Kidney (tissue), 14 donors: ENCODE data around the gene PPP2R2C. TPM values are rescaled to one million over a fixed set of nuclear protein-coding genes. Genes with fewer than 3 reads are reported as not detected.
A peak's percentile ranks its signal among the peaks of the same experiment; 100 is the strongest.

ENCODE experiments used
- DNase-seq, 5 donors: peaks; one replicate each; pipeline ENCODE4 v3.0.0-alpha.2; 2013 to 2020
- FAIRE-seq: peaks from 2 replicates; lab custom pipeline; 2012; peaks lifted over from hg19 to GRCh38; lab: Jason Lieb, UNC
- H3K27ac ChIP-seq, 2 donors: one replicate each; pipeline ENCODE4 v1.7.0; 2013; ENCODE audit warnings: low read depth in 2 of 2, low read length in 2 of 2, inconsistent platforms in 1 of 2
- H3K27me3 ChIP-seq: one replicate; pipeline ENCODE4 v1.7.1; 2013; ENCODE audit warnings: low read length, inconsistent platforms; ENCODE audit not compliant: control insufficient read depth, insufficient read depth
- H3K36me3 ChIP-seq, 3 donors: one replicate each; pipeline versions ENCODE4 v1.7.0 to v1.7.1; 2013; ENCODE audit warnings: low read length in 3 of 3, control low read depth in 1 of 3, inconsistent platforms in 1 of 3; ENCODE audit not compliant: insufficient read depth in 3 of 3, control insufficient read depth in 2 of 3
- H3K4me1 ChIP-seq, 3 donors: one replicate each; pipeline versions ENCODE4 v1.7.0 to v1.7.1; 2013; ENCODE audit warnings: low read length in 3 of 3, inconsistent platforms in 1 of 3, low read depth in 1 of 3; ENCODE audit not compliant: control insufficient read depth in 2 of 3, insufficient read depth in 2 of 3
- H3K4me3 ChIP-seq, 3 donors: one replicate each; pipeline versions ENCODE4 v1.7.0 to v1.8.1; 2013; ENCODE audit warnings: low read length in 3 of 3, control low read depth in 1 of 3, inconsistent platforms in 1 of 3
- H3K9ac ChIP-seq, 3 donors: one replicate each; pipeline versions ENCODE4 v1.7.0 to v1.7.1; 2013; ENCODE audit warnings: low read length in 3 of 3, control low read depth in 1 of 3, inconsistent platforms in 1 of 3
- H3K9me3 ChIP-seq, 3 donors: one replicate each; pipeline versions ENCODE4 v1.7.0 to v1.7.1; 2013; ENCODE audit warnings: low read length in 3 of 3, control low read depth in 1 of 3, inconsistent platforms in 1 of 3; ENCODE audit not compliant: control insufficient read depth in 2 of 3, insufficient read depth in 1 of 3
- CTCF ChIP-seq: IDR thresholded peaks from 3 replicates; pipeline ENCODE4 v1.5.1; 2012; ENCODE audit warnings: mild to moderate bottlenecking, moderate library complexity, borderline replicate concordance; ENCODE audit not compliant: insufficient read depth; ENCODE audit errors: extremely low read depth
- intact Hi-C: fragments of 100-400 bp; cut with DNase I; formaldehyde crosslinking; loops from one replicate; pipeline ENCODE4 v1.11.1; 2022
- polyA plus RNA-seq: library from polyadenylated mRNA; stranded (reverse); fragments of 350-450 nt; fragmentation: Illumina TruSeq; extraction: RNeasy Lipid Tissue Mini Kit (QIAGEN cat#74804); gene quantifications from one replicate; pipeline ENCODE4 v1.2.3, GENCODE V29; 2014; ENCODE audit warnings: low read depth, low replicate concordance; ENCODE audit not compliant: insufficient read depth
- total RNA-seq: library from RNA; stranded (reverse); fragmentation: NEBNext Ultra II Directional; extraction: Animal tissue kit (Norgen Biotek cat#: 25700); gene quantifications from one replicate; pipeline ENCODE4 v1.2.1, GENCODE V29; 2021
- donor health status: control.
- donor health status: control.
- donor health status: control.
- donor health status: control.
- donor health status: control.
- donor health status: DM: yes; HTN: yes; CAD: no.
- donor health status: Normal renal cell carcinoma (clear cell type).

Gene PPP2R2C
- total and polyA plus RNA-seq, 2 donors from 2014 or later: 0.39 to 0.82 TPM

GRCh38 chr4:6316461-6317003 lies 155.9 kb downstream of the PPP2R2C start:
- Histone ChIP-seq H3K27me3 (no peaks in the 10 kb centered on the region), H3K4me1 (no peaks in the 10 kb centered on the region), H3K4me3 (no peak overlapping the region), H3K27ac (no peak overlapping the region), H3K9me3 (peaks cover 0 to 5% (median 0%) of the 10 kb centered on the region in 3 donors), H3K36me3 (no peaks in the 10 kb centered on the region), H3K9ac (no peak overlapping the region)
- no peak for DNase-seq
- intact Hi-C loops: no loop called here
- no peak for TF ChIP-seq CTCF
- no peak for FAIRE-seq

GRCh38 chr4:6313216-6313615 lies 159.2 kb downstream of the PPP2R2C start:
- H3K4me1 ChIP-seq: peaks cover 0 to 4% (median 0%) of the 10 kb centered on the region in 3 donors
- no peak for TF ChIP-seq CTCF
- no peak overlapping the region for H3K27ac ChIP-seq
- intact Hi-C loops: no loop called here
- FAIRE-seq: no peak
- H3K27me3 ChIP-seq: no peaks in the 10 kb centered on the region
- no peaks in the 10 kb centered on the region for H3K36me3 ChIP-seq
- no peaks in the 10 kb centered on the region for H3K9me3 ChIP-seq
- H3K4me3 ChIP-seq: no peak overlapping the region
- no peak overlapping the region for H3K9ac ChIP-seq
- no peak for DNase-seq

- no peaks in the 10 kb centered on the region for H3K9me3 ChIP-seq
- no peak overlapping the region for H3K4me3 ChIP-seq
- no peak overlapping the region for H3K9ac ChIP-seq
- intact Hi-C loops: no loop called here
- H3K27me3 ChIP-seq: no peaks in the 10 kb centered on the region
- H3K27ac ChIP-seq: no peak overlapping the region
- FAIRE-seq (no peak), DNase-seq (peak in 3 of 5 donors; percentile 16 to 30 (median 23))
- TF ChIP-seq CTCF: no peak
- H3K36me3 ChIP-seq: no peaks in the 10 kb centered on the region
- peaks cover 0 to 4% (median 0%) of the 10 kb centered on the region in 3 donors for H3K4me1 ChIP-seq
These were observed 162.6 kb downstream of the PPP2R2C start for GRCh38 chr4:6309777-6310176.
